ENCODE data around the gene TADA2A.

Gene TADA2A

DNA sequence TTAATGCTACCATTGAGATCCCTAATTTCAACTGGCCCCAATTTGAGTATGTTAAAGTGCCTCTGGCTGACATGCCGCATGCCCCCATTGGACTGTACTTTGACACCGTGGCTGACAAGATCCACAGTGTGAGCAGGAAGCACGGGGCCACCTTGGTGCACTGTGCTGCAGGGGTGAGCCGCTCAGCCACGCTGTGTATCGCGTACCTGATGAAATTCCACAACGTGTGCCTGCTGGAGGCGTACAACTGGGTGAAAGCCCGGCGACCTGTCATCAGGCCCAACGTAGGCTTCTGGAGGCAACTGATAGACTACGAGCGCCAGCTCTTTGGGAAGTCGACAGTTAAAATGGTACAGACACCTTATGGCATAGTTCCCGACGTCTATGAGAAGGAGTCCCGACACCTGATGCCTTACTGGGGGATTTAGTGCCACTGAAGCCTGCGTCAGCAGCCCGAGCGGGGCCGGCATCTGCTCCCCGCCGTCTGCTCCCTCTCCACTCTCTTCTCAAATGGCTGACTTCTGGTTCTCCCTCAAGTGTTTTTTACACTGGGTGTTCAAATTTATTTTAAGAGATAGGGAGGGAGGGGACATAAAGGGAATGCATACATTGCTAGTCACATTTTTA is 105.9 kb downstream of the TADA2A start:
- no peak overlapping the region for H3K4me3 ChIP-seq (ENCODE audit: low read depth, low read length)
- TF ChIP-seq, protein P1, sequence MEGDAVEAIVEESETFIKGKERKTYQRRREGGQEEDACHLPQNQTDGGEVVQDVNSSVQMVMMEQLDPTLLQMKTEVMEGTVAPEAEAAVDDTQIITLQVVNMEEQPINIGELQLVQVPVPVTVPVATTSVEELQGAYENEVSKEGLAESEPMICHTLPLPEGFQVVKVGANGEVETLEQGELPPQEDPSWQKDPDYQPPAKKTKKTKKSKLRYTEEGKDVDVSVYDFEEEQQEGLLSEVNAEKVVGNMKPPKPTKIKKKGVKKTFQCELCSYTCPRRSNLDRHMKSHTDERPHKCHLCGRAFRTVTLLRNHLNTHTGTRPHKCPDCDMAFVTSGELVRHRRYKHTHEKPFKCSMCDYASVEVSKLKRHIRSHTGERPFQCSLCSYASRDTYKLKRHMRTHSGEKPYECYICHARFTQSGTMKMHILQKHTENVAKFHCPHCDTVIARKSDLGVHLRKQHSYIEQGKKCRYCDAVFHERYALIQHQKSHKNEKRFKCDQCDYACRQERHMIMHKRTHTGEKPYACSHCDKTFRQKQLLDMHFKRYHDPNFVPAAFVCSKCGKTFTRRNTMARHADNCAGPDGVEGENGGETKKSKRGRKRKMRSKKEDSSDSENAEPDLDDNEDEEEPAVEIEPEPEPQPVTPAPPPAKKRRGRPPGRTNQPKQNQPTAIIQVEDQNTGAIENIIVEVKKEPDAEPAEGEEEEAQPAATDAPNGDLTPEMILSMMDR (IDR thresholded peaks at IDR 0.05; ENCODE audit: insufficient read depth, low read depth, low read length, missing control alignments): no peak
- DNase-seq (ENCODE audit: low read depth): no peak

DNA sequence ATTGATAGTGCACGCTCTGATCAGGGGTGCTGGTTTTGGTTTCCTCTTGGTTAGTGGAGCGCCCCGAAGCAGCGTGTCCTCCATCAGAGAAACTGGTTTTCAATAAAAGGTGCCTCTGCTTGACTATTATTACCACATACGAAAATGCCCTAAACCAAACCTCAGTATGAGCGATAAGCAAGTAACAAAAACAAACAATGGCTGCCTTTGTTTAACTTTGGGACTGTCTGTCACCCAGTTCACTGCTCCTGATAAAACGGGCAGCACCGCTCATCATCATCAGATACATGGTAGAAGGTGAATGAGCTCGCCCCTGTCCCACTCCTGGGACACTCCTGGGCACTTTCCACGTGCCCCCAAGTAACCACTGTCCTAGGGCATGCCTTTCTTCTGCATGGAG is 107.0 kb downstream of the TADA2A start:
- no peak for DNase-seq (ENCODE audit: low read depth)
- TF ChIP-seq, protein P1 (IDR thresholded peaks at IDR 0.05; ENCODE audit: insufficient read depth, low read depth, low read length, missing control alignments): no peak
- no peak overlapping the region for H3K4me3 ChIP-seq (ENCODE audit: low read depth, low read length)

DNA sequence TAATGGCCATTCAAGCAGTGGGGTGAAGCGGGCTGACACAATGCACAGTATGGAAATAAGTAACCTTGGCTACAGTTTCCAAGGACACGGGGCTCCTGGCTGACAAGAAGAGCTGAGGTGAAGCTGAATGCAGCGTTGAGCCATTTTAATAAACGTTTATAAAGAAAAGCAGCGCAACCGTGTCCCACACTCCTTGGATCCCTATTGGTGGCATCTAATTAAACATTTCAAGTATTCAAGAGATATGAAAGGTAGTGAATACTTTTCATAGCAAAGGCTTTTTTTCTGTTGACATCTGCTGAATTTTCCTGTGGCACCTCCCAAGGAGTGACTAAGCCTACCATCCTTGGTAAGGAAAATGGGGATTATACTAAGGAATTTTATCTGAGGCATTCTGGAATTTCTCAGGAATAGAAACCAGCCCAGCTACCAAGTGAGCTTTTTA is 109.5 kb downstream of the TADA2A start:
- DNase-seq (ENCODE audit: low read depth): no peak
- TF ChIP-seq, protein P1 (IDR thresholded peaks at IDR 0.05; ENCODE audit: insufficient read depth, low read depth, low read length, missing control alignments): no peak
- no peak overlapping the region for H3K4me3 ChIP-seq (ENCODE audit: low read depth, low read length)

DNA sequence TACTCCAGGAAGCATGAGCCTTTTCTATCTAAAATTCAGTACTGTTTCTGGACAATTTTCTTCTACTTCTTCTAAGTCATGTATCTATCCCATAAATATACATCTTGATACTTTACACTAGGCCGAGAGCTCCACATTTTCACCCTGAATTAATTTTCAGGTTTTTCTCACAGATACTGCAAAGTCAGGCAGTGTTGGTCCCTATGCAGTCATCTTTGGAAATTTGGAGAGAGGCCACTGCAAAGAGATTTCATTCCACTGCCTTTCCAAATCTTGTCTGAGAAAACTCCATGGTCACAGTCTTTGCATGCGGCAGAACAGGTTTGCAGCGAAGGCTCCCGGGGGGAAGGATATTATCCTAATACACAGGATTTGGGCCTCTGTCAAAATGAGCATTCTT is 111.2 kb downstream of the TADA2A start:
- no peak for DNase-seq (ENCODE audit: low read depth)
- no peak overlapping the region for H3K4me3 ChIP-seq (ENCODE audit: low read depth, low read length)
- TF ChIP-seq, protein P1 (IDR thresholded peaks at IDR 0.05; ENCODE audit: insufficient read depth, low read depth, low read length, missing control alignments): no peak

DNA sequence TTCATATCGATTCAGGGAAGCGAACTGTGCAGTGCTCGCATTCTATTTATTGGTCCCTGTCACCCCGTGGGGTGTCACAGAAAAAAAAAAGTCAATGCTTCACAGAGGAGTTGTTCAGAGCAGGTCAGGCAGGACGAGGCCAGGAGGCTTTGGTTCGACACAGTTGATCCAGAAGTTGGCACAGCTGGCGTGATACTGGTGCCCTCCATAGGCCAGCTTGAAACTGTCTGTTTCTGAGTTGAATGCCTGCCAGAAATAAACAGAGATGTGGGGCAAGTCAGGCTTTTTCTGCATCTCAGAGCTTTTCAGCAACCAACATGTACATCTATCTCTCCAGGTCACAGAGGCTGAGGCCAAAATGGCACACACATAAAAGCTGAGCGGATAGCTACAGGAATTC is 112.1 kb downstream of the TADA2A start:
- no peak for DNase-seq (ENCODE audit: low read depth)
- TF ChIP-seq, protein P1 (IDR thresholded peaks at IDR 0.05; ENCODE audit: insufficient read depth, low read depth, low read length, missing control alignments): no peak
- no peak overlapping the region for H3K4me3 ChIP-seq (ENCODE audit: low read depth, low read length)

DNA sequence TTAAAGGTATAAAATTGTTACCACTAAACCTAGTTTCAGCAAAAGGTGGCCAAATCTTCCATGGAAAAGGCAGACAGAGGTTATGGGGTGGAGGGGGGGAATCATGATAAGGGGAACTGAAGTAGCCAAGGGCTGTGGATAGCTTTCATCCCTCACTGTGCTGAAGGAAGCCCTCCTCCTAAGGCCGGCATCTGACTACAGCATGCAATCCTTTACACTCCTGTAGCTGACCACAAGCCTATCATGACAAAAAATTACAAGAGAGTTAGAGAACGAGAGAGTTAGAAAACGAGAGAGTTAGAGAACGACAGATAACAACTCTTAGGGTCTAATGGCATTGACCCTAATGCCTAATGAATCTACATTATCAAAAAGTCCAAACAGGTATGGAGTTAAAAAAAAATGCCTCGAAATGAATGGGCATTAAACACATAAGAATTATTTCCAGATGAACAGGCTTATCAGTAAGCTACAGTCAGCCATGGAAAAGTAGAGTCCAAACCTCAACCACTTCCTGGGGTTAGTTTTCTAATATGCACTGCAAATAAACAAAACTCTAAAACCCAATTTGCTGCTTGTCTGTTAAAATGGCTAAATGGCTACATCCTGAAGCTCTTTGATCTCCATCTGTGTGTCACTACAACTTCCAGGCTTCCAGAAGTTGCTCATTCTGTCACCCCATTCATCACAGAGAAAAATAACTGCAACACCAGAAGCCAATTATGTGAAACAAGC is 112.7 kb downstream of the TADA2A start:
- TF ChIP-seq, protein P1 (IDR thresholded peaks at IDR 0.05; ENCODE audit: insufficient read depth, low read depth, low read length, missing control alignments): no peak
- no peak overlapping the region for H3K4me3 ChIP-seq (ENCODE audit: low read depth, low read length)

More for the DNA sequence above, 112.7 kb downstream of the TADA2A start:
- DNase-seq (ENCODE audit: low read depth): no peak
